Measurements from ENCODE around the gene CRYBG3.
"Not testable (repeated sequence)": the region's sequence is repeated elsewhere in the genome, so short reads cannot be mapped to it uniquely, and the experiment has no call there.

The CRYBG3 gene

GRCh38 chr3:97821287-97821773, 481 bp upstream of the CRYBG3 start:
- Histone ChIP-seq H3K27ac (ENCODE audit: low read depth, low read length) (no peak overlapping the region), H3K4me3 (ENCODE audit: low read length) (peak overlapping the region; percentile 93), H3K4me1 (ENCODE audit: insufficient read depth, low read length) (peaks cover 9% of the 10 kb centered on the region), H3K36me3 (ENCODE audit: insufficient read depth, low read length) (no peaks in the 10 kb centered on the region), H3K9me3 (ENCODE audit: insufficient read depth, low read depth, low read length) (no peaks in the 10 kb centered on the region), H3K9ac (ENCODE audit: low read depth, low read length) (peak overlapping the region; percentile 52), H3K27me3 (ENCODE audit: insufficient read depth, low read length) (peaks cover 35% of the 10 kb centered on the region)
- WGBS = 3% methylated on average over 23 of the region's 23 CpGs

GRCh38 chr3:97822359-97822775, 556 bp downstream of the CRYBG3 start:
- WGBS = under 1% methylated on average over 36 of the region's 36 CpGs
- peaks cover 35% of the 10 kb centered on the region for H3K27me3 ChIP-seq (ENCODE audit: insufficient read depth, low read length)
- no peaks in the 10 kb centered on the region for H3K9me3 ChIP-seq (ENCODE audit: insufficient read depth, low read depth, low read length)
- peak overlapping the region; percentile 93 for H3K4me3 ChIP-seq (ENCODE audit: low read length)
- no peak overlapping the region; the same call in 1 of the 2 replicates for H3K27ac ChIP-seq (ENCODE audit: low read depth, low read length)
- peaks cover 9% of the 10 kb centered on the region for H3K4me1 ChIP-seq (ENCODE audit: insufficient read depth, low read length)
- peak overlapping the region; percentile 80 for H3K9ac ChIP-seq (ENCODE audit: low read depth, low read length)
- H3K36me3 ChIP-seq (ENCODE audit: insufficient read depth, low read length) = no peaks in the 10 kb centered on the region

GRCh38 chr3:97823046-97824004, 1.5 kb downstream of the CRYBG3 start:
- no peak overlapping the region for H3K9ac ChIP-seq (ENCODE audit: low read depth, low read length)
- peak overlapping the region; percentile 93 for H3K4me3 ChIP-seq (ENCODE audit: low read length)
- no peaks in the 10 kb centered on the region for H3K9me3 ChIP-seq (ENCODE audit: insufficient read depth, low read depth, low read length)
- 64% methylated on average over 17 of the region's 17 CpGs for WGBS
- H3K4me1 ChIP-seq (ENCODE audit: insufficient read depth, low read length) = peaks cover 9% of the 10 kb centered on the region
- H3K27me3 ChIP-seq (ENCODE audit: insufficient read depth, low read length) = peaks cover 35% of the 10 kb centered on the region
- H3K36me3 ChIP-seq (ENCODE audit: insufficient read depth, low read length) = no peaks in the 10 kb centered on the region
- H3K27ac ChIP-seq (ENCODE audit: low read depth, low read length) = no peak overlapping the region

GRCh38 chr3:97825101-97825500, 3.3 kb downstream of the CRYBG3 start:
- H3K36me3 ChIP-seq (ENCODE audit: insufficient read depth, low read length) = no peaks in the 10 kb centered on the region
- H3K4me3 ChIP-seq (ENCODE audit: low read length) = no peak overlapping the region
- H3K4me1 ChIP-seq (ENCODE audit: insufficient read depth, low read length) = peaks cover 5% of the 10 kb centered on the region; the same call in 1 of the 2 replicates
- peaks cover 33% of the 10 kb centered on the region for H3K27me3 ChIP-seq (ENCODE audit: insufficient read depth, low read length)
- H3K9ac ChIP-seq (ENCODE audit: low read depth, low read length) = no peak overlapping the region
- H3K27ac ChIP-seq (ENCODE audit: low read depth, low read length) = no peak overlapping the region
- H3K9me3 ChIP-seq (ENCODE audit: insufficient read depth, low read depth, low read length) = no peaks in the 10 kb centered on the region
- 88% methylated on average over 1 of the region's 1 CpG for WGBS

- Histone ChIP-seq H3K27ac (ENCODE audit: low read depth, low read length) (no peak overlapping the region), H3K27me3 (ENCODE audit: insufficient read depth, low read length) (peaks cover 9% of the 10 kb centered on the region), H3K36me3 (ENCODE audit: insufficient read depth, low read length) (no peaks in the 10 kb centered on the region), H3K9me3 (ENCODE audit: insufficient read depth, low read depth, low read length) (no peaks in the 10 kb centered on the region), H3K4me3 (ENCODE audit: low read length) (no peak overlapping the region), H3K4me1 (ENCODE audit: insufficient read depth, low read length) (peaks cover 3% of the 10 kb centered on the region; the same call in 1 of the 2 replicates), H3K9ac (ENCODE audit: low read depth, low read length) (no peak overlapping the region)
- WGBS = 97% methylated on average over 2 of the region's 2 CpGs
These were observed 6.1 kb downstream of the CRYBG3 start for GRCh38 chr3:97827741-97828471.

- Histone ChIP-seq H3K27ac (ENCODE audit: low read depth, low read length) (no peak overlapping the region), H3K36me3 (ENCODE audit: insufficient read depth, low read length) (no peaks in the 10 kb centered on the region), H3K27me3 (ENCODE audit: insufficient read depth, low read length) (no peaks in the 10 kb centered on the region; the same call in 1 of the 2 replicates), H3K9ac (ENCODE audit: low read depth, low read length) (no peak overlapping the region), H3K4me3 (ENCODE audit: low read length) (no peak overlapping the region), H3K4me1 (ENCODE audit: insufficient read depth, low read length) (no peaks in the 10 kb centered on the region), H3K9me3 (ENCODE audit: insufficient read depth, low read depth, low read length) (no peaks in the 10 kb centered on the region)
- 100% methylated on average over 2 of the region's 2 CpGs for WGBS
These were observed 7.4 kb downstream of the CRYBG3 start for GRCh38 chr3:97829198-97829597.

- Histone ChIP-seq H3K4me1 (ENCODE audit: insufficient read depth, low read length) (no peaks in the 10 kb centered on the region), H3K4me3 (ENCODE audit: low read length) (no peak overlapping the region), H3K9ac (ENCODE audit: low read depth, low read length) (no peak overlapping the region), H3K27me3 (ENCODE audit: insufficient read depth, low read length) (no peaks in the 10 kb centered on the region), H3K9me3 (ENCODE audit: insufficient read depth, low read depth, low read length) (no peaks in the 10 kb centered on the region), H3K27ac (ENCODE audit: low read depth, low read length) (no peak overlapping the region), H3K36me3 (ENCODE audit: insufficient read depth, low read length) (no peaks in the 10 kb centered on the region)
- 92% methylated on average over 2 of the region's 2 CpGs for WGBS
These were observed 8.8 kb downstream of the CRYBG3 start for GRCh38 chr3:97830638-97831037.

- Histone ChIP-seq H3K4me1 (ENCODE audit: insufficient read depth, low read length) (no peaks in the 10 kb centered on the region), H3K27me3 (ENCODE audit: insufficient read depth, low read length) (no peaks in the 10 kb centered on the region), H3K9ac (ENCODE audit: low read depth, low read length) (no peak overlapping the region), H3K36me3 (ENCODE audit: insufficient read depth, low read length) (no peaks in the 10 kb centered on the region), H3K9me3 (ENCODE audit: insufficient read depth, low read depth, low read length) (no peaks in the 10 kb centered on the region), H3K27ac (ENCODE audit: low read depth, low read length) (no peak overlapping the region), H3K4me3 (ENCODE audit: low read length) (no peak overlapping the region)
- 92% methylated on average over 1 of the region's 1 CpG for WGBS
These were observed 9.3 kb downstream of the CRYBG3 start for GRCh38 chr3:97831140-97831539.

- H3K27me3 ChIP-seq (ENCODE audit: insufficient read depth, low read length); H3K4me3 ChIP-seq (ENCODE audit: low read length); H3K36me3 ChIP-seq (ENCODE audit: insufficient read depth, low read length); H3K9me3 ChIP-seq (ENCODE audit: insufficient read depth, low read depth, low read length); H3K27ac ChIP-seq (ENCODE audit: low read depth, low read length); H3K9ac ChIP-seq (ENCODE audit: low read depth, low read length); H3K4me1 ChIP-seq (ENCODE audit: insufficient read depth, low read length): not testable (repeated sequence)
- WGBS = 90% methylated on average over 2 of the region's 4 CpGs
These were observed 11.4 kb downstream of the CRYBG3 start for GRCh38 chr3:97833184-97833583.

- no peaks in the 10 kb centered on the region for H3K4me1 ChIP-seq (ENCODE audit: insufficient read depth, low read length)
- no peaks in the 10 kb centered on the region for H3K9me3 ChIP-seq (ENCODE audit: insufficient read depth, low read depth, low read length)
- H3K9ac ChIP-seq (ENCODE audit: low read depth, low read length) = no peak overlapping the region
- H3K4me3 ChIP-seq (ENCODE audit: low read length) = no peak overlapping the region
- H3K36me3 ChIP-seq (ENCODE audit: insufficient read depth, low read length) = no peaks in the 10 kb centered on the region
- 94% methylated on average over 5 of the region's 5 CpGs for WGBS
- H3K27me3 ChIP-seq (ENCODE audit: insufficient read depth, low read length) = no peaks in the 10 kb centered on the region
- H3K27ac ChIP-seq (ENCODE audit: low read depth, low read length) = no peak overlapping the region
These were observed 13.9 kb downstream of the CRYBG3 start for GRCh38 chr3:97835761-97836160.

GRCh38 chr3:97838393-97838792, 16.6 kb downstream of the CRYBG3 start:
- H3K9me3 ChIP-seq (ENCODE audit: insufficient read depth, low read depth, low read length) = no peaks in the 10 kb centered on the region
- H3K36me3 ChIP-seq (ENCODE audit: insufficient read depth, low read length) = no peaks in the 10 kb centered on the region
- no peak overlapping the region for H3K4me3 ChIP-seq (ENCODE audit: low read length)
- no peak overlapping the region for H3K9ac ChIP-seq (ENCODE audit: low read depth, low read length)
- H3K4me1 ChIP-seq (ENCODE audit: insufficient read depth, low read length) = no peaks in the 10 kb centered on the region
- no peaks in the 10 kb centered on the region for H3K27me3 ChIP-seq (ENCODE audit: insufficient read depth, low read length)
- H3K27ac ChIP-seq (ENCODE audit: low read depth, low read length) = no peak overlapping the region
- 93% methylated on average over 3 of the region's 3 CpGs for WGBS

Data from HUES64 (cell line).